B cell (primary cell): ENCODE data around the gene CHRM4. TPM values are rescaled to one million over a fixed set of nuclear protein-coding genes. Genes with fewer than 3 reads are reported as not detected.

ENCODE experiments used
- ATAC-seq: fragments of 200-7000 bp; cut with Tn5 transposase; one replicate; pipeline ENCODE4 v1.10.0; 2021; ENCODE audit warnings: low read depth, mild to moderate bottlenecking, moderate number of reproducible peaks, moderate library complexity
- CTCF ChIA-PET: fragments of 350-600 bp; sonication (Branson Sonifier 250); formaldehyde crosslinking; loops from one replicate; lab custom pipeline; 2021; ENCODE audit warnings: antibody characterized with exemption, inconsistent platforms; lab: Charles Lee
- POLR2A ChIA-PET: fragments of 350-600 bp; sonication (Branson Sonifier 250); formaldehyde crosslinking; loops from one replicate; lab custom pipeline; 2021; ENCODE audit warnings: antibody characterized with exemption; lab: Charles Lee
- DNase-seq: peaks from one replicate; pipeline ENCODE4 v3.0.0; 2013
- H2AFZ ChIP-seq: 2 replicates; pipeline ENCODE4 v1.6.1; 2012; ENCODE audit warnings: mild to moderate bottlenecking, low read depth, low read length; ENCODE audit not compliant: insufficient read depth, poor library complexity, severe bottlenecking
- H3K27ac ChIP-seq, 2 donors: 1 replicate in 1 of 2; 2 replicates in 1 of 2; pipeline ENCODE4 v1.5.1; 2012 to 2013; ENCODE audit warnings: low read length in 2 of 2, mild to moderate bottlenecking in 2 of 2, moderate library complexity in 1 of 2
- H3K27me3 ChIP-seq, 4 experiments: fragments of 200-600 bp in 1 of 4; sonication (generic) in 1 of 4; replicated peaks in 1 of 4; 1 replicate in 2 of 4; 2 replicates in 2 of 4; pipeline versions ENCODE4 v1.6.1 to v1.7.0; 2013 to 2016; ENCODE audit warnings: low read length in 3 of 4, mild to moderate bottlenecking in 2 of 4, mixed read lengths in 1 of 4, moderate library complexity in 1 of 4; ENCODE audit not compliant: insufficient read depth in 4 of 4, control insufficient read depth in 3 of 4; ENCODE audit errors: control extremely low read depth in 1 of 4
- H3K36me3 ChIP-seq, 2 experiments: replicated peaks in 1 of 2; 1 replicate in 1 of 2; 2 replicates in 1 of 2; pipeline versions ENCODE4 v1.6.1 to v1.7.1; 2013; ENCODE audit warnings: low read length in 1 of 2; ENCODE audit not compliant: insufficient read depth in 2 of 2, control insufficient read depth in 1 of 2; ENCODE audit errors: control extremely low read depth in 1 of 2, extremely low read depth in 1 of 2
- H3K4me1 ChIP-seq, 2 donors: fragments of 200-600 bp in 1 of 2; sonication (generic) in 1 of 2; 1 replicate in 1 of 2; 2 replicates in 1 of 2; pipeline versions ENCODE4 v1.5.1 to v1.6.1; 2013 to 2017; ENCODE audit warnings: low read length in 2 of 2; ENCODE audit not compliant: control insufficient read depth in 2 of 2, insufficient read depth in 2 of 2
- H3K4me2 ChIP-seq: replicated peaks from 2 replicates; pipeline ENCODE3; 2012; ENCODE audit warnings: mild to moderate bottlenecking, low read depth, low read length; ENCODE audit not compliant: poor library complexity, severe bottlenecking
- H3K4me3 ChIP-seq, 5 experiments: fragments of 200-600 bp in 1 of 5; sonication (generic) in 1 of 5; 1 replicate in 3 of 5; 2 replicates in 2 of 5; pipeline versions ENCODE4 v1.5.1 to v1.7.0; 2011 to 2016; ENCODE audit warnings: low read length in 4 of 5, mild to moderate bottlenecking in 4 of 5, low read depth in 2 of 5, control low read depth in 1 of 5, moderate library complexity in 1 of 5; ENCODE audit not compliant: insufficient read depth in 1 of 5; ENCODE audit errors: control extremely low read depth in 1 of 5, extremely low read depth in 1 of 5
- H3K79me2 ChIP-seq: fragments of 200-600 bp; sonication (generic); one replicate; pipeline ENCODE4 v1.6.0; 2016; ENCODE audit warnings: low read length; ENCODE audit not compliant: control insufficient read depth, insufficient read depth
- H3K9ac ChIP-seq: fragments of 200-600 bp; sonication (generic); 2 replicates; pipeline ENCODE4 v1.6.1; 2017; ENCODE audit warnings: mild to moderate bottlenecking, low read length, moderate library complexity
- H3K9me3 ChIP-seq, 3 donors: one replicate each; pipeline versions ENCODE4 v1.6.1 to v1.7.1; 2013; ENCODE audit warnings: low read length in 2 of 3; ENCODE audit not compliant: control insufficient read depth in 2 of 3, insufficient read depth in 1 of 3; ENCODE audit errors: control extremely low read depth in 1 of 3
- H4K20me1 ChIP-seq: 2 replicates; pipeline ENCODE4 v1.6.0; 2012; ENCODE audit warnings: mild to moderate bottlenecking, low read length; ENCODE audit not compliant: insufficient read depth, control insufficient read depth, poor library complexity, severe bottlenecking
- H3K27ac Mint-ChIP-seq: one replicate; pipeline ENCODE4 v1.8.0; 2021; ENCODE audit warnings: mixed read lengths
- H3K27me3 Mint-ChIP-seq: one replicate; pipeline ENCODE4 v1.8.0; 2021; ENCODE audit warnings: mixed read lengths
- H3K4me1 Mint-ChIP-seq: one replicate; pipeline ENCODE4 v1.8.0; 2021; ENCODE audit warnings: mixed read lengths
- H3K4me3 Mint-ChIP-seq: one replicate; pipeline ENCODE4 v1.8.0; 2021; ENCODE audit warnings: mixed read lengths
- H3K9me3 Mint-ChIP-seq: one replicate; pipeline ENCODE4 v1.8.0; 2022; ENCODE audit warnings: mixed read lengths; ENCODE audit not compliant: insufficient read depth
- EZH2 ChIP-seq: IDR thresholded peaks from 2 replicates; pipeline ENCODE4 v1.6.1; 2012; ENCODE audit warnings: borderline replicate concordance, low read depth, mild to moderate bottlenecking, moderate library complexity, low read length; ENCODE audit not compliant: insufficient read depth, poor library complexity, severe bottlenecking
- WGBS: methylation state at CpG from one replicate; pipeline ENCODE4 v1.1.5; 2013; ENCODE audit warnings: missing lambda C conversion rate; ENCODE audit not compliant: insufficient coverage; 5-methylcytosine and 5-hydroxymethylcytosine counted together
- intact Hi-C: fragments of 100-400 bp; cut with micrococcal nuclease; formaldehyde crosslinking; loops from one replicate; pipeline ENCODE4 v1.10.0; 2022
- polyA plus RNA-seq: library from polyadenylated mRNA; depleted of rRNA; stranded (reverse); fragments of >200 nt; gene quantifications from 2 replicates; pipeline ENCODE4 v1.2.3, GENCODE V29; 2012
- total RNA-seq, 2 donors: library from RNA; stranded (reverse); fragments of 120-200 nt in 1 of 2; gene quantifications; 1 replicate in 1 of 2; 2 replicates in 1 of 2; pipeline versions ENCODE4 v1.2.3 to v1.2.4, GENCODE V29; 2013 to 2022
- TF ChIP-seq, protein P1 (sequence below): fragments of 200-600 bp; IDR thresholded peaks from one replicate; pipeline ENCODE4 v1.8.0; 2022; ENCODE audit warnings: antibody characterized with exemption, mild to moderate bottlenecking

Gene CHRM4
- total and polyA plus RNA-seq, 2 donors (not counting 1 experiment from before 2014, with no cell fraction given): 0.49 to 1.4 TPM

DNA sequence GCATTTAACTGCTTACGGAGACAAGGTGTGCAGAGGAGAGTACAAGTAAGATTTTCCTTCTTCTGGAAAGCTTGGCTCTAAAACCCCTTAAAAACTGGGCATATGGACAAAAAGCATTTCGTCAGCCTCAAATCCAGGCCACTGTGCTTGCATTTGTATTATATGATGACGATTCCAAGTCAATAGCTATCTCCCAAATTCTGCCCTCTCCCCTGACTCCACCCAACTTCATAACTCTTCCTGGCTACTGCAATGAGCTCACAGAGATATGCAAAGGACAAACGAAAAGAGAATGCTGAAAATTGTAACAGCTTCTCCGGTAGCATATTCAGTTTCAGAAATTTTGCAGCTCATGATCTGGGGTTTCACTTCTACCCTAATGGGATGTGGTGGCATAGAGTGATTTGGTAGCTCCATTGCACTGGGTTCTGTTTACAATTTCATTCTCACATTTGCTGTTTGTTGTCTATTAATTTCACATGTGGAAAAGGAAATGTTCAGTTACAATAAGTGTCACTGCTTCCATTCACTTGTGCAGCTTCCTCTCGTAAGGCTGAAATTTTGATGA is 45.6 kb upstream of the CHRM4 start:
- Histone ChIP-seq H3K4me2 (no peak overlapping the region), H3K27ac (no peak overlapping the region), H4K20me1 (peaks cover 2% of the 10 kb centered on the region), H3K27me3 (no peaks in the 10 kb centered on the region), H3K9me3 (no peaks in the 10 kb centered on the region), H3K4me1 (no peaks in the 10 kb centered on the region), H3K4me3 (no peak overlapping the region), H3K9ac (no peak overlapping the region), H3K36me3 (peaks cover 0 to 46% of the 10 kb centered on the region in 2 experiments), H2AFZ (no peak overlapping the region), H3K79me2 (no peaks in the 10 kb centered on the region)
- TF ChIP-seq, protein P1, sequence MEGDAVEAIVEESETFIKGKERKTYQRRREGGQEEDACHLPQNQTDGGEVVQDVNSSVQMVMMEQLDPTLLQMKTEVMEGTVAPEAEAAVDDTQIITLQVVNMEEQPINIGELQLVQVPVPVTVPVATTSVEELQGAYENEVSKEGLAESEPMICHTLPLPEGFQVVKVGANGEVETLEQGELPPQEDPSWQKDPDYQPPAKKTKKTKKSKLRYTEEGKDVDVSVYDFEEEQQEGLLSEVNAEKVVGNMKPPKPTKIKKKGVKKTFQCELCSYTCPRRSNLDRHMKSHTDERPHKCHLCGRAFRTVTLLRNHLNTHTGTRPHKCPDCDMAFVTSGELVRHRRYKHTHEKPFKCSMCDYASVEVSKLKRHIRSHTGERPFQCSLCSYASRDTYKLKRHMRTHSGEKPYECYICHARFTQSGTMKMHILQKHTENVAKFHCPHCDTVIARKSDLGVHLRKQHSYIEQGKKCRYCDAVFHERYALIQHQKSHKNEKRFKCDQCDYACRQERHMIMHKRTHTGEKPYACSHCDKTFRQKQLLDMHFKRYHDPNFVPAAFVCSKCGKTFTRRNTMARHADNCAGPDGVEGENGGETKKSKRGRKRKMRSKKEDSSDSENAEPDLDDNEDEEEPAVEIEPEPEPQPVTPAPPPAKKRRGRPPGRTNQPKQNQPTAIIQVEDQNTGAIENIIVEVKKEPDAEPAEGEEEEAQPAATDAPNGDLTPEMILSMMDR: no peak
- TF ChIP-seq EZH2: no peak
- ATAC-seq: no peak
- Mint-ChIP-seq H3K9me3 (no peaks in the 10 kb centered on the region), H3K4me3 (no peak overlapping the region), H3K27ac (no peak overlapping the region), H3K4me1 (no peaks in the 10 kb centered on the region), H3K27me3 (no peaks in the 10 kb centered on the region)
- ChIA-PET CTCF (interaction anchor here (1.2 kb wide), 1 partner anchor 92 kb away, joined by 3 read pairs; no protein-coding TSS in a partner anchor), POLR2A (interaction anchor here (0.6 kb wide), 1 partner anchor 141 kb away, joined by 4 read pairs; no protein-coding TSS in a partner anchor)
- no peak for DNase-seq
- 100% methylated on average over 1 of the region's 6 CpGs for WGBS
- intact Hi-C loops: no loop called here

DNA sequence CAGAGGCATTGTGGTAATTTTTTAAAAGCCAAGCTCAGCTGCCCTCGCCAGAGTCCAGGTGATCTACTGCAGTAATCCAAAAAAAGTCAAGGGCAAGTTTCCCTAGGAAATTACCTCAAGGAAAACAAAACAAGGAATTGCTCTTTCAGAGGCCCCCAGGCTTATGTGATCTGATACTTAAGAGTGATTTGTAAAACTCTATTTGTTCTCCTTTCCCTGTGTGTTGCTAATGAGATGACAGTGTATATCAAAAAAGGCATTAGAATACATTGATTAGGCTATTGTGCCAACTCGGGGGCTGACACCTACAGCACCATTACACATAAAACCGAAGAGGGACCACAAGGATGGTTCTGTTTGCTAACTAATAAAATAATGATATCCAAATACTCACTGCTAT is 44.5 kb upstream of the CHRM4 start:
- H3K4me3 Mint-ChIP-seq: no peak overlapping the region
- no peaks in the 10 kb centered on the region for H3K79me2 ChIP-seq
- no peak overlapping the region for H2AFZ ChIP-seq
- no peak overlapping the region for H3K4me3 ChIP-seq
- H3K4me2 ChIP-seq: no peak overlapping the region
- ATAC-seq (no peak), DNase-seq (no peak)
- WGBS: 100% methylated on average over 1 of the region's 3 CpGs
- H3K27ac ChIP-seq: no peak overlapping the region
- POLR2A ChIA-PET: no interaction called here
- no peaks in the 10 kb centered on the region for H3K27me3 Mint-ChIP-seq
- H3K4me1 Mint-ChIP-seq: no peaks in the 10 kb centered on the region
- no peaks in the 10 kb centered on the region for H3K4me1 ChIP-seq
- H3K9me3 Mint-ChIP-seq: no peaks in the 10 kb centered on the region
- H3K9ac ChIP-seq: no peak overlapping the region
- no peak for TF ChIP-seq EZH2
- TF ChIP-seq, protein P1: no peak
- H3K36me3 ChIP-seq: peaks cover 0 to 50% of the 10 kb centered on the region in 2 experiments
- CTCF ChIA-PET: no interaction called here
- no peaks in the 10 kb centered on the region for H3K9me3 ChIP-seq
- H3K27ac Mint-ChIP-seq: no peak overlapping the region
- H3K27me3 ChIP-seq: no peaks in the 10 kb centered on the region
- peaks cover 5% of the 10 kb centered on the region for H4K20me1 ChIP-seq
- intact Hi-C loops: no loop called here
